Measurements from ENCODE around the gene COX8A. TPM values are rescaled to one million over a fixed set of nuclear protein-coding genes. Genes with fewer than 3 reads are reported as not detected.

The COX8A gene
- total and polyA plus RNA-seq, 9 of the 15 experiments (the other 6 are each of a cell fraction or from before 2014, with no cell fraction given): 274 to 1,206 (median 526) TPM

GRCh38 chr11:63940786-63941185, 33.6 kb upstream of the COX8A start:
- in situ Hi-C loops (cut with MboI): loop anchor here (10.0 kb wide), 1 partner anchor 106 kb away; the partner anchor contains the start of gene MARK2
- CTCF ChIA-PET (ENCODE audit: low intra/inter-chr PET ratio): interaction anchor here (0.6 to 1.5 kb wide), 2 partner anchors 23 to 102 kb away, joined by 4 to 6 read pairs; partner anchors contain the start of gene MARK2
- BruUV-seq (replicated peaks): TSS peak; percentile 57

More at GRCh38 chr11:63940786-63941185, 33.6 kb upstream of the COX8A start:
- POLR2A ChIA-PET: no interaction called here
- Histone ChIP-seq H3K36me3 (ENCODE audit: control insufficient read depth, insufficient read depth, low read length) (peaks cover 42% of the 10 kb centered on the region), H3K4me3 (no peak overlapping the region), H3K9me1 (ENCODE audit: control insufficient read depth, insufficient read depth, low read length) (peaks cover 4% of the 10 kb centered on the region), H3K9me3 (replicated peaks; ENCODE audit: control insufficient read depth, insufficient read depth, low read depth, low read length) (no peaks in the 10 kb centered on the region), H3K27ac (ENCODE audit: extremely low read depth, low read depth, low read length) (peak overlapping the region; percentile 31; the same call in 2 of the 3 replicates), H4K20me1 (replicated peaks; ENCODE audit: control insufficient read depth, insufficient read depth, low read length) (peaks cover 13% of the 10 kb centered on the region; the same call in 1 of the 2 replicates), H3K4me1 (replicated peaks in 1 of 2; ENCODE audit: control insufficient read depth in 2 of 2, insufficient read depth in 2 of 2, low read length in 2 of 2) (peaks cover 54 to 59% of the 10 kb centered on the region in 2 experiments), H3K27me3 (ENCODE audit: control insufficient read depth in 2 of 2, insufficient read depth in 2 of 2, low read length in 2 of 2) (no peaks in the 10 kb centered on the region), H2AFZ (ENCODE audit: low read depth, low read length) (no peak overlapping the region), H3K79me2 (ENCODE audit: control insufficient read depth, insufficient read depth, low read length) (peaks cover 67% of the 10 kb centered on the region), H3K4me2 (ENCODE audit: insufficient read depth, low read length) (no peak overlapping the region), H3K9ac (ENCODE audit: insufficient read depth in 1 of 2, low read depth in 2 of 2, low read length in 2 of 2) (peak overlapping the region; percentile 9 to 15; a peak in 1 of 4 replicates)
- FAIRE-seq: peak; percentile 81
- WGBS (ENCODE audit: insufficient coverage, low coverage, missing lambda C conversion rate): 55% methylated on average over 6 of the region's 6 CpGs
- no peak for DNase-seq (ENCODE audit: extremely low read depth in 1 of 4, low spot score in 3 of 4)
- intact Hi-C loops (cut with micrococcal nuclease): no loop called here
- ATAC-seq: no peak
- TF ChIP-seq ZNF445 (CRISPR knock-in tag; IDR thresholded peaks at IDR 0.05; ENCODE audit: low read depth) (no peak), ARNT (IDR thresholded peaks at IDR 0.05) (no peak), ZNF592 (IDR thresholded peaks at IDR 0.05) (no peak), MAFF (IDR thresholded peaks at IDR 0.05; ENCODE audit: low read length) (no peak), KAT8 (IDR thresholded peaks at IDR 0.05; ENCODE audit: low read depth) (0 out of 2 replicates have a peak, but pooled peaks have one; percentile 34), ZNF140 (CRISPR knock-in tag; IDR thresholded peaks at IDR 0.05) (0 out of 2 replicates have a peak, but pooled peaks have one; percentile 11), HINFP (tag; conservative IDR thresholded peaks at IDR 0.05; ENCODE audit: low read depth) (no peak), SPI1 (IDR thresholded peaks at IDR 0.05; ENCODE audit: borderline replicate concordance, low read depth, low read length) (peak; percentile 48; the same call in 1 of the 2 replicates)

Data from K562 (cell line).